ENCODE data around the gene PKNOX2. TPM values are rescaled to one million over a fixed set of nuclear protein-coding genes. Genes with fewer than 3 reads are reported as not detected.

Gene PKNOX2
- total and polyA plus RNA-seq, 2 of the 8 experiments (the other 6 are each of a cell fraction or from before 2014, with no cell fraction given) = 2.0 TPM

GRCh38 chr11:125280646-125281045, 116.1 kb downstream of the PKNOX2 start:
- H2BK15ac ChIP-seq (ENCODE audit: low read length) = no peak overlapping the region
- H3K27ac ChIP-seq (ENCODE audit: low read depth, low read length) = no peak overlapping the region
- H2AFZ ChIP-seq (ENCODE audit: low read length) = no peak overlapping the region
- no peaks in the 10 kb centered on the region for H4K20me1 ChIP-seq (replicated peaks in 1 of 2; ENCODE audit: control insufficient read depth in 1 of 2, insufficient read depth in 2 of 2, low read length in 2 of 2)
- H4K8ac ChIP-seq (ENCODE audit: extremely low read depth, insufficient read depth, low read length) = no peak overlapping the region
- H4K5ac ChIP-seq (ENCODE audit: insufficient read length, low read depth, low read length) = no peak overlapping the region
- no peak overlapping the region for H3K14ac ChIP-seq (ENCODE audit: insufficient read length)
- no peak overlapping the region for H2BK5ac ChIP-seq (ENCODE audit: low read depth, low read length)
- FAIRE-seq (no peak), DNase-seq (ENCODE audit: low read depth in 1 of 2, low spot score in 2 of 2) (no peak)
- no peak overlapping the region for H3K4me2 ChIP-seq (ENCODE audit: insufficient read depth in 1 of 2, low read depth in 2 of 2, low read length in 2 of 2)
- ChIA-PET CTCF (ENCODE audit: partially characterized antibody) (interaction anchor here (0.6 to 11.3 kb wide), 6 partner anchors 10 to 73 kb away, joined by 3 to 81 read pairs (median 6); no protein-coding TSS in a partner anchor), POLR2A (ENCODE audit: partially characterized antibody) (no interaction called here)
- H3K4me3 ChIP-seq (ENCODE audit: extremely low read depth in 1 of 4, insufficient read depth in 2 of 4, low read depth in 3 of 4, low read length in 4 of 4) = no peak overlapping the region
- no peak overlapping the region for H2BK12ac ChIP-seq (ENCODE audit: low read depth, low read length)
- H3K27me3 ChIP-seq (replicated peaks in 1 of 4; ENCODE audit: control insufficient read depth in 3 of 4, extremely low read depth in 1 of 4, insufficient read depth in 3 of 4, low read length in 3 of 4) = no peaks in the 10 kb centered on the region
- no peak overlapping the region for H3K23ac ChIP-seq (ENCODE audit: insufficient read length)
- H3K18ac ChIP-seq (ENCODE audit: extremely low read depth, low read length) = no peak overlapping the region
- H3K23me2 ChIP-seq (ENCODE audit: low read depth, low read length) = no peaks in the 10 kb centered on the region
- H3K79me1 ChIP-seq (ENCODE audit: low read depth, low read length) = no peaks in the 10 kb centered on the region
- no peak overlapping the region for H2AK5ac ChIP-seq (ENCODE audit: low read depth, low read length)
- no peak overlapping the region for H3K4ac ChIP-seq (replicated peaks; ENCODE audit: insufficient read length, low read depth, low read length)
- H3K79me2 ChIP-seq (ENCODE audit: control insufficient read depth in 1 of 2, insufficient read depth in 2 of 2, low read length in 2 of 2) = no peaks in the 10 kb centered on the region
- H3K4me1 ChIP-seq (replicated peaks in 1 of 4; ENCODE audit: control insufficient read depth in 3 of 4, insufficient read depth in 4 of 4, low read length in 3 of 4) = peaks cover 0 to 2% (median 1%) of the 10 kb centered on the region in 4 experiments; a peak in 1 of 7 replicates
- no peak overlapping the region for H3K56ac ChIP-seq (replicated peaks; ENCODE audit: insufficient read length, low read depth, low read length)
- 84% methylated on average over 5 of the region's 5 CpGs; no CpG with 5 or more reads in 1 of the 2 experiments for WGBS, 2 experiments (ENCODE audit: extremely low coverage in 1 of 2, insufficient coverage in 1 of 2, insufficient read length in 1 of 2, insufficient replicate concordance in 2 of 2, low coverage in 1 of 2, low lambda C conversion rate in 2 of 2, missing lambda C conversion rate in 1 of 2)
- H2BK120ac ChIP-seq (replicated peaks; ENCODE audit: low read depth, low read length) = no peak overlapping the region
- no peak overlapping the region for H3K9ac ChIP-seq (replicated peaks in 1 of 4; ENCODE audit: extremely low read depth in 1 of 4, low read depth in 3 of 4, low read length in 3 of 4)
- TF ChIP-seq CBX5 (IDR thresholded peaks at IDR 0.05; ENCODE audit: low read depth, low read length) (no peak), CBX8 (IDR thresholded peaks at IDR 0.05; ENCODE audit: borderline replicate concordance, low read depth, low read length) (no peak), EZH2 (IDR thresholded peaks at IDR 0.05; ENCODE audit: low read depth, low read length, severe bottlenecking) (no peak), EP300 (IDR thresholded peaks at IDR 0.05; ENCODE audit: borderline replicate concordance in 1 of 2, low read depth in 2 of 2, low read length in 2 of 2) (no peak), SIX5 (IDR thresholded peaks at IDR 0.05; ENCODE audit: low read depth, low read length) (no peak)
- no peaks in the 10 kb centered on the region for H3K36me3 ChIP-seq (ENCODE audit: control insufficient read depth in 2 of 4, insufficient read depth in 4 of 4, low read length in 3 of 4)
- no peak overlapping the region for H4K91ac ChIP-seq (replicated peaks; ENCODE audit: insufficient read length, low read length)
- no peak overlapping the region for H2BK20ac ChIP-seq (ENCODE audit: low read length)
- H3K9me3 ChIP-seq (ENCODE audit: insufficient read depth in 2 of 2, low read depth in 1 of 2, low read length in 1 of 2) = no peaks in the 10 kb centered on the region

Data from H1 (cell line).